Prostate gland (tissue), 2 donors: ENCODE measurements around the gene NPEPL1. TPM values are rescaled to one million over a fixed set of nuclear protein-coding genes. Genes with fewer than 3 reads are reported as not detected.

Experiments used
- DNase-seq: peaks from one replicate; pipeline ENCODE4 v3.0.0-alpha.2; 2019; ENCODE audit warnings: low spot score
- H3K27ac ChIP-seq, 2 donors: fragments of 200-600 bp; sonication (generic); 2 replicates each; pipeline ENCODE4 v1.5.1; 2017 to 2019
- H3K27me3 ChIP-seq: fragments of 200-600 bp; sonication (generic); replicated peaks from 2 replicates; pipeline ENCODE4 v1.5.1; 2019; ENCODE audit not compliant: insufficient read depth
- H3K36me3 ChIP-seq, 2 donors: fragments of 200-600 bp; sonication (generic); 1 replicate in 1 of 2; 2 replicates in 1 of 2; pipeline versions ENCODE4 v1.5.1 to v1.8.1; 2017 to 2019
- H3K4me1 ChIP-seq: fragments of 200-600 bp; sonication (generic); replicated peaks from 2 replicates; pipeline ENCODE4 v1.5.1; 2019
- H3K4me3 ChIP-seq, 2 donors: fragments of 200-600 bp; sonication (generic); 2 replicates each; pipeline ENCODE4 v1.5.1; 2017 to 2019
- H3K9me3 ChIP-seq: fragments of 200-600 bp; sonication (generic); 2 replicates; pipeline ENCODE4 v1.5.1; 2017
- CTCF ChIP-seq, 4 experiments: fragments of 200-600 bp in 2 of 4; fragments of 450-650 bp in 2 of 4; sonication (generic) in 2 of 4; IDR thresholded peaks; 1 replicate in 3 of 4; 2 replicates in 1 of 4; pipeline ENCODE4 v1.5.1; 2016 to 2019; ENCODE audit warnings: antibody characterized with exemption in 4 of 4, mild to moderate bottlenecking in 2 of 4, moderate library complexity in 2 of 4
- POLR2A ChIP-seq: fragments of 450-650 bp; IDR thresholded peaks from one replicate; pipeline ENCODE4 v1.6.1; 2016; ENCODE audit warnings: antibody characterized with exemption, mild to moderate bottlenecking
- POLR2AphosphoS5 ChIP-seq: sonication (generic); formaldehyde crosslinking; IDR thresholded peaks from one replicate; pipeline ENCODE4 v1.6.1; 2017; ENCODE audit warnings: antibody characterized with exemption
- WGBS: methylation state at CpG from one replicate; pipeline ENCODE4 v1.1.5; 2018; 5-methylcytosine and 5-hydroxymethylcytosine counted together
- intact Hi-C: fragments of 100-400 bp; cut with DNase I; formaldehyde crosslinking; loops from one replicate; pipeline ENCODE4 v1.14.2; 2022
- total RNA-seq, 2 donors: library from RNA; depleted of rRNA; stranded (reverse); fragments of >200 nt; gene quantifications; one replicate each; pipeline ENCODE4 v1.1.0, GENCODE V29; 2016

Gene NPEPL1
- total RNA-seq, 2 donors from 2014 or later = 25.7 to 63.1 TPM

GRCh38 chr20:58702859-58703648 is 10.5 kb downstream of the NPEPL1 start:
- WGBS = 94% methylated on average over 28 of the region's 28 CpGs
- Histone ChIP-seq H3K36me3 (no peaks in the 10 kb centered on the region), H3K27me3 (no peaks in the 10 kb centered on the region), H3K4me1 (no peaks in the 10 kb centered on the region), H3K27ac (no peak overlapping the region), H3K9me3 (no peaks in the 10 kb centered on the region), H3K4me3 (no peak overlapping the region)
- no peak for TF ChIP-seq POLR2A
- no peak for TF ChIP-seq CTCF (IDR thresholded peaks at IDR 0.05)
- no peak for TF ChIP-seq POLR2AphosphoS5
- intact Hi-C loops = no loop called here
- no peak for DNase-seq

DNA sequence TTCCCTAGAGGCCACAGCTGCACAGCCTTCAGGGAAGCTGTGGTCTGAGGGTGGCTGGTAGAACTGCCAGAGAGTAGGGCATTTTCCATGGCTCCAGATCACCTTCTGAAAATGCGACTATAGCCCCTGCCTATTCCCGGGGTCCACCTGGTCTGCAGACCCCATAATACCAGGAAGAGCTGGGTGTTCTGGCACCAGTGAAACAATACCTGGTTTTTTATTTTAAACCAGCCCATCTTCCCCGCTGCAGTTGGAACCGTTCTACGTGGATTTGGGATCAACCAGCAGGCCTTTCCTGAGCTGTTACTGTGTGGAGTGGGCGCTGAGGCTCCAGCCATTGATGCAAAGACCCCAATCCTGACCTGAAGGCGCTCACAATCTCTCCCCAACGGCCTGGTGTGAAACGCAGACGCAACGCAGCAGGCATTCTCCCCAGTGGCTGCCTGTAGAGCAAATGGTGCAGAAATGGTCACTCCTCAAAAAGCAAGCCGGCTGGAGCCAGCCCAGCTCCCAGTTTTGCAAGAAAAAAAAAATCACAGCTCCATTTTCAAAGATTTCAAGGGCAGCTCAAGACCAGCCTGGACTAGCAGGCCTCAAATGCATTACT is 11.3 kb downstream of the NPEPL1 start:
- Histone ChIP-seq H3K4me3 (no peak overlapping the region), H3K9me3 (no peaks in the 10 kb centered on the region), H3K4me1 (no peaks in the 10 kb centered on the region), H3K36me3 (no peaks in the 10 kb centered on the region), H3K27ac (no peak overlapping the region), H3K27me3 (no peaks in the 10 kb centered on the region)
- no peak for DNase-seq
- intact Hi-C loops = no loop called here
- WGBS = 98% methylated on average over 12 of the region's 12 CpGs
- TF ChIP-seq CTCF (IDR thresholded peaks at IDR 0.05) (no peak), POLR2AphosphoS5 (no peak), POLR2A (no peak)

GRCh38 chr20:58705208-58705926 is 12.8 kb downstream of the NPEPL1 start:
- H3K4me1 ChIP-seq = no peaks in the 10 kb centered on the region
- intact Hi-C loops = no loop called here
- TF ChIP-seq CTCF (IDR thresholded peaks at IDR 0.05) = no peak
- no peak for TF ChIP-seq POLR2A
- H3K27ac ChIP-seq = no peak overlapping the region
- 88% methylated on average over 14 of the region's 14 CpGs for WGBS
- no peaks in the 10 kb centered on the region for H3K9me3 ChIP-seq
- H3K27me3 ChIP-seq = no peaks in the 10 kb centered on the region
- H3K4me3 ChIP-seq = no peak overlapping the region
- DNase-seq = no peak
- no peaks in the 10 kb centered on the region for H3K36me3 ChIP-seq

GRCh38 chr20:58706150-58706892 is 13.7 kb downstream of the NPEPL1 start:
- no peaks in the 10 kb centered on the region for H3K9me3 ChIP-seq
- no peaks in the 10 kb centered on the region for H3K36me3 ChIP-seq
- TF ChIP-seq POLR2A (no peak), POLR2AphosphoS5 (no peak), CTCF (IDR thresholded peaks at IDR 0.05) (no peak)
- no peak overlapping the region for H3K4me3 ChIP-seq
- DNase-seq = no peak
- no peak overlapping the region for H3K27ac ChIP-seq
- intact Hi-C loops = no loop called here
- no peaks in the 10 kb centered on the region for H3K27me3 ChIP-seq
- no peaks in the 10 kb centered on the region for H3K4me1 ChIP-seq
- 93% methylated on average over 20 of the region's 20 CpGs for WGBS
